Upper lobe of left lung (tissue), 6 donors: ENCODE measurements around the gene FBXW5. TPM values are rescaled to one million over a fixed set of nuclear protein-coding genes. Genes with fewer than 3 reads are reported as not detected.

Experiments used
- ATAC-seq, 2 donors: fragments of 200-7000 bp; cut with Tn5 transposase; one replicate each; pipeline ENCODE4 v1.9.1; 2022; ENCODE audit warnings: mild to moderate bottlenecking in 2 of 2, moderate library complexity in 2 of 2; ENCODE audit not compliant: low FRiP score in 2 of 2
- DNase-seq, 2 donors: peaks; one replicate each; pipeline ENCODE4 v3.0.0-alpha.2; 2019 to 2020
- H3K27ac ChIP-seq, 4 donors: fragments of 200-600 bp; sonication (generic); one replicate each; pipeline ENCODE4 v1.5.1; 2016 to 2019
- H3K27me3 ChIP-seq, 4 donors: fragments of 200-600 bp; sonication (generic); one replicate each; pipeline ENCODE4 v1.5.1; 2017 to 2019
- H3K36me3 ChIP-seq, 4 donors: fragments of 200-600 bp; sonication (generic); one replicate each; pipeline ENCODE4 v1.5.1; 2016 to 2019
- H3K4me1 ChIP-seq, 4 donors: fragments of 200-600 bp; sonication (generic); one replicate each; pipeline ENCODE4 v1.5.1; 2018 to 2019
- H3K4me3 ChIP-seq, 4 donors: fragments of 200-600 bp; sonication (generic); one replicate each; pipeline ENCODE4 v1.5.1; 2017 to 2019; ENCODE audit warnings: mild to moderate bottlenecking in 2 of 4, moderate library complexity in 1 of 4
- H3K9me3 ChIP-seq, 4 donors: fragments of 200-600 bp; sonication (generic); one replicate each; pipeline ENCODE4 v1.5.1; 2018 to 2019
- CTCF ChIP-seq, 6 experiments: fragments of 450-650 bp in 4 of 6; fragments of 200-600 bp in 2 of 6; sonication (generic) in 2 of 6; IDR thresholded peaks; one replicate each; pipeline ENCODE4 v1.5.1; 2016 to 2019; ENCODE audit warnings: antibody characterized with exemption in 6 of 6
- EP300 ChIP-seq, 4 donors: sonication (generic); formaldehyde crosslinking; IDR thresholded peaks; one replicate each; pipeline ENCODE4 v1.5.1; 2017; ENCODE audit warnings: antibody characterized with exemption in 4 of 4, control low read depth in 2 of 4
- POLR2A ChIP-seq, 4 donors: fragments of 450-650 bp; IDR thresholded peaks; one replicate each; pipeline ENCODE4 v1.5.1; 2016 to 2017; ENCODE audit warnings: antibody characterized with exemption in 4 of 4, mild to moderate bottlenecking in 2 of 4
- POLR2AphosphoS5 ChIP-seq, 2 donors: sonication (generic); formaldehyde crosslinking; IDR thresholded peaks; one replicate each; pipeline ENCODE4 v1.5.1; 2017; ENCODE audit warnings: antibody characterized with exemption in 2 of 2
- WGBS, 2 donors: methylation state at CpG; one replicate each; pipeline ENCODE4 v1.1.5; 2017 to 2018; 5-methylcytosine and 5-hydroxymethylcytosine counted together
- total RNA-seq, 6 donors: library from RNA; depleted of rRNA in 4 of 6; stranded (reverse); fragments of >200 nt in 4 of 6; gene quantifications; one replicate each; pipeline versions ENCODE4 v1.1.0 to v1.2.1, GENCODE V29; 2016 to 2021
- donor health status: DM: no; HTN: no; CAD: no; lungs with moderate emphysema.
- donor health status: DM: no; HTN: yes; CAD: no; lungs with severe emphysema.

Gene FBXW5
- total RNA-seq, 6 donors from 2014 or later: 93.3 to 191 (median 153) TPM

- Histone ChIP-seq H3K4me3 (no peak overlapping the region), H3K9me3 (no peaks in the 10 kb centered on the region), H3K27me3 (no peaks in the 10 kb centered on the region), H3K27ac (no peak overlapping the region), H3K4me1 (peaks cover 0 to 10% (median 5%) of the 10 kb centered on the region in 4 donors), H3K36me3 (no peaks in the 10 kb centered on the region)
- ATAC-seq (no peak), DNase-seq (peak in 1 of 2 donors; percentile 56)
- TF ChIP-seq POLR2AphosphoS5 (IDR thresholded peaks at IDR 0.05): no peak
- TF ChIP-seq EP300 (IDR thresholded peaks at IDR 0.05): no peak
- no peak for TF ChIP-seq CTCF (IDR thresholded peaks at IDR 0.05)
- TF ChIP-seq POLR2A (IDR thresholded peaks at IDR 0.05): no peak
- 90% methylated on average over 2 to 6 of the region's 7 CpGs for WGBS, 2 donors
Observed at GRCh38 chr9:136958473-136958872, 13.9 kb upstream of the FBXW5 start.

GRCh38 chr9:136957901-136958300 is 13.4 kb upstream of the FBXW5 start:
- peak in 1 of 2 donors; percentile 49 for DNase-seq
- WGBS, 2 donors: 86 to 99% methylated on average over 6 of the region's 6 CpGs
- no peaks in the 10 kb centered on the region for H3K9me3 ChIP-seq
- H3K4me3 ChIP-seq: no peak overlapping the region
- no peaks in the 10 kb centered on the region for H3K27me3 ChIP-seq
- TF ChIP-seq CTCF (IDR thresholded peaks at IDR 0.05): no peak
- TF ChIP-seq POLR2AphosphoS5 (IDR thresholded peaks at IDR 0.05): no peak
- no peak for TF ChIP-seq POLR2A (IDR thresholded peaks at IDR 0.05)
- no peak for TF ChIP-seq EP300 (IDR thresholded peaks at IDR 0.05)
- no peak overlapping the region for H3K27ac ChIP-seq
- peaks cover 0 to 10% (median 5%) of the 10 kb centered on the region in 4 donors for H3K4me1 ChIP-seq
- no peaks in the 10 kb centered on the region for H3K36me3 ChIP-seq
- ATAC-seq: no peak

- 71 to 93% methylated on average over 1 of the region's 1 CpG for WGBS, 2 donors
- no peaks in the 10 kb centered on the region for H3K9me3 ChIP-seq
- H3K4me3 ChIP-seq: no peak overlapping the region
- H3K27me3 ChIP-seq: no peaks in the 10 kb centered on the region
- ATAC-seq: no peak
- no peak for DNase-seq
- H3K4me1 ChIP-seq: peaks cover 0 to 10% (median 5%) of the 10 kb centered on the region in 4 donors
- H3K27ac ChIP-seq: no peak overlapping the region
- no peak for TF ChIP-seq CTCF (IDR thresholded peaks at IDR 0.05)
- TF ChIP-seq POLR2A (IDR thresholded peaks at IDR 0.05): no peak
- no peak for TF ChIP-seq EP300 (IDR thresholded peaks at IDR 0.05)
- no peak for TF ChIP-seq POLR2AphosphoS5 (IDR thresholded peaks at IDR 0.05)
- H3K36me3 ChIP-seq: no peaks in the 10 kb centered on the region
Observed at GRCh38 chr9:136957461-136957860, 12.9 kb upstream of the FBXW5 start.

- WGBS, 2 donors: 93 to 95% methylated on average over 4 of the region's 4 CpGs
- no peak overlapping the region for H3K27ac ChIP-seq
- H3K9me3 ChIP-seq: no peaks in the 10 kb centered on the region
- H3K4me1 ChIP-seq: peaks cover 0 to 10% (median 5%) of the 10 kb centered on the region in 4 donors
- ATAC-seq: no peak
- no peak for DNase-seq
- H3K27me3 ChIP-seq: no peaks in the 10 kb centered on the region
- H3K4me3 ChIP-seq: no peak overlapping the region
- no peak for TF ChIP-seq EP300 (IDR thresholded peaks at IDR 0.05)
- no peak for TF ChIP-seq CTCF (IDR thresholded peaks at IDR 0.05)
- TF ChIP-seq POLR2AphosphoS5 (IDR thresholded peaks at IDR 0.05): no peak
- no peak for TF ChIP-seq POLR2A (IDR thresholded peaks at IDR 0.05)
- no peaks in the 10 kb centered on the region for H3K36me3 ChIP-seq
Observed at GRCh38 chr9:136956604-136957003, 12.1 kb upstream of the FBXW5 start.

- H3K36me3 ChIP-seq: no peaks in the 10 kb centered on the region
- no peaks in the 10 kb centered on the region for H3K9me3 ChIP-seq
- H3K27me3 ChIP-seq: no peaks in the 10 kb centered on the region
- WGBS, 2 donors: 96% methylated on average over 3 to 6 of the region's 9 CpGs
- DNase-seq: no peak
- ATAC-seq: no peak
- no peak overlapping the region for H3K27ac ChIP-seq
- TF ChIP-seq CTCF (IDR thresholded peaks at IDR 0.05): no peak
- no peak for TF ChIP-seq POLR2A (IDR thresholded peaks at IDR 0.05)
- no peak for TF ChIP-seq POLR2AphosphoS5 (IDR thresholded peaks at IDR 0.05)
- no peak for TF ChIP-seq EP300 (IDR thresholded peaks at IDR 0.05)
- no peak overlapping the region for H3K4me3 ChIP-seq
- H3K4me1 ChIP-seq: peaks cover 0 to 10% (median 2%) of the 10 kb centered on the region in 4 donors
Observed at GRCh38 chr9:136955943-136956335, 11.4 kb upstream of the FBXW5 start.
